Chondrocyte (in vitro differentiated cells): ENCODE measurements around the gene TSPOAP1. TPM values are rescaled to one million over a fixed set of nuclear protein-coding genes. Genes with fewer than 3 reads are reported as not detected.

Experiments used
- DNase-seq: peaks from one replicate; pipeline ENCODE4 v3.0.0; 2021; ENCODE audit warnings: mixed read lengths, low spot score
- H3K27ac Mint-ChIP-seq: one replicate; pipeline ENCODE4 v1.8.0; 2021; ENCODE audit warnings: mild to moderate bottlenecking, moderate library complexity, mixed read lengths; ENCODE audit not compliant: unreplicated experiment
- H3K27me3 Mint-ChIP-seq: 2 replicates; pipeline ENCODE4 v1.8.0; 2021; ENCODE audit warnings: low read depth, mixed read lengths
- H3K36me3 Mint-ChIP-seq: 2 replicates; pipeline ENCODE4 v1.8.0; 2021; ENCODE audit warnings: low read depth, mixed read lengths
- H3K4me1 Mint-ChIP-seq: 2 replicates; pipeline ENCODE4 v1.8.0; 2021; ENCODE audit warnings: low read depth, mild to moderate bottlenecking, mixed read lengths
- H3K4me3 Mint-ChIP-seq: one replicate; pipeline ENCODE4 v1.8.0; 2021; ENCODE audit warnings: mild to moderate bottlenecking, moderate library complexity, mixed read lengths; ENCODE audit not compliant: unreplicated experiment
- H3K9me3 Mint-ChIP-seq: 2 replicates; pipeline ENCODE4 v1.8.0; 2021; ENCODE audit warnings: low read depth, mixed read lengths
- CTCF ChIP-seq: fragments of 200-600 bp; sonication (generic); IDR thresholded peaks from 2 replicates; pipeline ENCODE4 v1.5.0; 2021; ENCODE audit warnings: antibody characterized with exemption, mild to moderate bottlenecking, moderate library complexity
- total RNA-seq: library from RNA; stranded (reverse); gene quantifications from 3 replicates; pipeline ENCODE4 v1.2.1, GENCODE V29; 2021

The TSPOAP1 gene
- total RNA-seq, 1 donor from 2014 or later: 2.0 TPM

- no peaks in the 10 kb centered on the region for H3K36me3 Mint-ChIP-seq
- no peak overlapping the region for H3K4me3 Mint-ChIP-seq
- H3K27ac Mint-ChIP-seq: no peak overlapping the region
- no peaks in the 10 kb centered on the region for H3K4me1 Mint-ChIP-seq
- no peak for DNase-seq
- no peaks in the 10 kb centered on the region for H3K9me3 Mint-ChIP-seq
- H3K27me3 Mint-ChIP-seq: peaks cover 8% of the 10 kb centered on the region
- peak; percentile 47 for TF ChIP-seq CTCF
Observed at GRCh38 chr17:58308173-58308984, 20.2 kb downstream of the TSPOAP1 start.

- no peak overlapping the region for H3K27ac Mint-ChIP-seq
- no peaks in the 10 kb centered on the region for H3K36me3 Mint-ChIP-seq
- peaks cover 9% of the 10 kb centered on the region for H3K27me3 Mint-ChIP-seq
- no peaks in the 10 kb centered on the region for H3K9me3 Mint-ChIP-seq
- no peak for TF ChIP-seq CTCF
- no peaks in the 10 kb centered on the region for H3K4me1 Mint-ChIP-seq
- H3K4me3 Mint-ChIP-seq: no peak overlapping the region
- peak; percentile 82 for DNase-seq
Observed at GRCh38 chr17:58307468-58308172, 21.0 kb downstream of the TSPOAP1 start.

DNA sequence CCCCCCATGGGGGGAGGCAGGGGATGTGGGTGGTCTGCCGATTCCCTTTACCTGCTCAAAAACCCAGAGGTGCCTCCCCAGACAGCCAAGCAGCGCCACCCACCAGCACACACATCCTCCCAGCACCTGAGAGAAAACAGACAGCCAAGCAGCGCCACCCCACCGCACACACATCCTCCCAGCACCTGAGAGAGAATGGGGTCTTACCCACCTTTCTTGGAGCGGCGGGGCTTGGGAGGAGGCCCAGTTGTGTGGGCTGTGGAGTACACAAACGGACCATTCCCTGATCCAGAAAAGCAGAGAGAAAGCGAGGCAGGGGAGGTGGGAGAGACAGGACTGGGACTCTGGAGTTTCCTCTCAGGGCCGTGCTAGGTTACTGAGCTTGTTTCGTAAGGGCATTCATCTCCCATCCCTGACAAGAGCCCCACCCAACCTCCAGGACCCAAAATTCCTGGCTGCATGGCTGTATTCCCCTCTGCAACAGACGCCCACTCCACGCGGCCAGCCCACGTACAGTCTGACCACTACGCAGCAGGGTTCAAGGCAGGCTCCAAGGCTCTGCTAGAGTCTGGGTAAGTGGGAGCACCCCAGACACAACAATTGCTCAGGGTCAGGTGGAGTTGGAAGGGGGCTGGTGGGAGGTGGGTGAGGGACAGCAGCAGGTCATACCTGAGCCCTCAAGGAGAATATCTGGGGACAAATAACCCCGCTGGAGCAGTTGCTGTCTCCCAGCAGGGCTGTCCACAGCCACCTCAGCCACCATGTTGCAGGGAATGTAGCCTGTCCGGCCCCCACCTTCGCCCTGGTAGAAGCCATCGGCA is 22.3 kb downstream of the TSPOAP1 start:
- Mint-ChIP-seq H3K4me3 (no peak overlapping the region), H3K27ac (no peak overlapping the region), H3K36me3 (no peaks in the 10 kb centered on the region), H3K27me3 (peaks cover 11% of the 10 kb centered on the region), H3K4me1 (no peaks in the 10 kb centered on the region), H3K9me3 (no peaks in the 10 kb centered on the region)
- no peak for DNase-seq
- no peak for TF ChIP-seq CTCF

GRCh38 chr17:58305626-58306025 is 23.0 kb downstream of the TSPOAP1 start:
- TF ChIP-seq CTCF: no peak
- no peaks in the 10 kb centered on the region for H3K9me3 Mint-ChIP-seq
- H3K4me3 Mint-ChIP-seq: no peak overlapping the region
- no peak overlapping the region for H3K27ac Mint-ChIP-seq
- H3K4me1 Mint-ChIP-seq: no peaks in the 10 kb centered on the region
- no peaks in the 10 kb centered on the region for H3K36me3 Mint-ChIP-seq
- DNase-seq: no peak
- H3K27me3 Mint-ChIP-seq: peaks cover 15% of the 10 kb centered on the region
